GM23338 (cell line): ENCODE measurements around the gene RPL14. TPM values are rescaled to one million over a fixed set of nuclear protein-coding genes. Genes with fewer than 3 reads are reported as not detected.

Experiments used
- ATAC-seq: fragments of 200-7000 bp; cut with Tn5 transposase; 3 replicates; pipeline ENCODE4 v1.9.1; 2020
- DNase-seq: peaks from one replicate; pipeline ENCODE4 v3.0.0-alpha.2; 2015; ENCODE audit warnings: low spot score
- H2AFZ ChIP-seq: fragments of 200-600 bp; sonication (generic); 2 replicates; pipeline ENCODE4 v1.8.0; 2016; ENCODE audit warnings: antibody characterized with exemption, mild to moderate bottlenecking, moderate library complexity
- H3F3A ChIP-seq: fragments of 200-600 bp; sonication (generic); replicated peaks from 2 replicates; pipeline ENCODE4 v1.8.0; 2017; ENCODE audit warnings: antibody characterized with exemption, mixed run types, low read depth
- H3K27ac ChIP-seq: fragments of 200-600 bp; sonication (generic); 2 replicates; pipeline ENCODE4 v1.6.1; 2016; ENCODE audit warnings: low read depth
- H3K27me3 ChIP-seq: fragments of 200-600 bp; sonication (generic); 2 replicates; pipeline ENCODE4 v1.8.0; 2016; ENCODE audit warnings: mild to moderate bottlenecking, mixed run types, moderate library complexity; ENCODE audit not compliant: insufficient read depth
- H3K36me3 ChIP-seq: fragments of 200-600 bp; sonication (generic); 2 replicates; pipeline ENCODE4 v1.8.0; 2016; ENCODE audit warnings: mild to moderate bottlenecking; ENCODE audit not compliant: insufficient read depth
- H3K4me1 ChIP-seq: fragments of 200-600 bp; sonication (generic); 2 replicates; pipeline ENCODE4 v1.8.0; 2016; ENCODE audit warnings: mild to moderate bottlenecking, moderate library complexity; ENCODE audit not compliant: insufficient read depth
- H3K4me2 ChIP-seq: fragments of 200-600 bp; sonication (generic); 2 replicates; pipeline ENCODE4 v1.7.1; 2017; ENCODE audit warnings: mixed run types
- H3K4me3 ChIP-seq: fragments of 200-600 bp; sonication (generic); 2 replicates; pipeline ENCODE4 v1.6.1; 2016; ENCODE audit warnings: mixed run types
- H3K79me2 ChIP-seq: fragments of 200-600 bp; sonication (generic); replicated peaks from 2 replicates; pipeline ENCODE4 v1.8.0; 2017; ENCODE audit warnings: mild to moderate bottlenecking; ENCODE audit not compliant: insufficient read depth
- H3K9me2 ChIP-seq: fragments of 200-600 bp; sonication (generic); 2 replicates; pipeline ENCODE4 v1.8.0; 2017; ENCODE audit not compliant: insufficient read depth
- H4K20me1 ChIP-seq: fragments of 200-600 bp; sonication (generic); replicated peaks from 2 replicates; pipeline ENCODE4 v1.8.0; 2017; ENCODE audit warnings: mild to moderate bottlenecking; ENCODE audit not compliant: insufficient read depth
- H3K27ac Mint-ChIP-seq: 2 replicates; pipeline ENCODE4 v1.8.0; 2020; ENCODE audit warnings: inconsistent platforms, mild to moderate bottlenecking, moderate library complexity, mixed read lengths
- H3K27me3 Mint-ChIP-seq: 3 replicates; pipeline ENCODE4 v1.8.0; 2022; ENCODE audit warnings: low read depth, mild to moderate bottlenecking, moderate library complexity, mixed read lengths, inconsistent platforms; ENCODE audit not compliant: insufficient read depth, poor library complexity
- H3K36me3 Mint-ChIP-seq: 3 replicates; pipeline ENCODE4 v1.8.0; 2021; ENCODE audit warnings: low read depth, mild to moderate bottlenecking, inconsistent platforms, moderate library complexity, mixed read lengths
- H3K4me1 Mint-ChIP-seq: 3 replicates; pipeline ENCODE4 v1.8.0; 2020; ENCODE audit warnings: mild to moderate bottlenecking, inconsistent platforms, mixed read lengths
- H3K4me3 Mint-ChIP-seq: 3 replicates; pipeline ENCODE4 v1.8.0; 2021; ENCODE audit warnings: moderate library complexity, mild to moderate bottlenecking, inconsistent platforms, mixed read lengths
- H3K9me3 Mint-ChIP-seq: 3 replicates; pipeline ENCODE4 v1.8.0; 2020; ENCODE audit warnings: moderate library complexity, mild to moderate bottlenecking, inconsistent platforms, mixed read lengths
- CREB1 ChIP-seq: fragments of 250-450 bp; sonication (Bioruptor Pico); IDR thresholded peaks from 2 replicates; pipeline ENCODE4 v1.5.0; 2020; ENCODE audit warnings: low read depth, mild to moderate bottlenecking, moderate library complexity
- EZH2 ChIP-seq: fragments of 200-600 bp; sonication (generic); IDR thresholded peaks from one replicate; pipeline ENCODE4 v1.8.0; 2017; ENCODE audit warnings: antibody characterized with exemption, mild to moderate bottlenecking, low read depth; ENCODE audit not compliant: unreplicated experiment
- EZH2phosphoT487 ChIP-seq: fragments of 200-600 bp; sonication (generic); IDR thresholded peaks from one replicate; pipeline ENCODE4 v1.8.1; 2018; ENCODE audit warnings: antibody characterized with exemption; ENCODE audit not compliant: unreplicated experiment
- JUNB ChIP-seq: IDR thresholded peaks from one replicate; pipeline ENCODE4 v1.6.1; 2016; ENCODE audit warnings: antibody characterized with exemption; ENCODE audit not compliant: unreplicated experiment
- NANOG ChIP-seq: IDR thresholded peaks from 2 replicates; pipeline ENCODE4 v1.6.1; 2016; ENCODE audit warnings: antibody characterized with exemption, borderline replicate concordance
- POLR2AphosphoS5 ChIP-seq: IDR thresholded peaks from 2 replicates; pipeline ENCODE4 v1.6.1; 2016; ENCODE audit warnings: antibody characterized with exemption, low read depth
- STAT1 ChIP-seq: IDR thresholded peaks from one replicate; pipeline ENCODE4 v1.6.1; 2016; ENCODE audit warnings: antibody characterized with exemption; ENCODE audit not compliant: unreplicated experiment
- ZNF114 ChIP-seq: fragments of 250-450 bp; sonication (Bioruptor Pico); IDR thresholded peaks from 2 replicates; pipeline ENCODE4 v1.5.0; 2020; ENCODE audit warnings: mild to moderate bottlenecking, moderate library complexity
- ZNF331 ChIP-seq: fragments of 250-450 bp; sonication (Bioruptor Pico); IDR thresholded peaks from 2 replicates; pipeline ENCODE4 v1.5.0; 2020; ENCODE audit warnings: low read depth, mild to moderate bottlenecking, moderate library complexity
- polyA plus RNA-seq: library from polyadenylated mRNA; unstranded; fragments of >200 nt; fragmentation: Nextera tagmentation; extraction: Ambion mirVana; gene quantifications from 2 replicates; pipeline ENCODE4 v1.2.1, GENCODE V29; 2016
- total RNA-seq: library from RNA; depleted of rRNA; stranded (reverse); fragments of >200 nt; shearing (Covaris generic); gene quantifications from 2 replicates; pipeline ENCODE4 v1.2.3, GENCODE V29; 2014
- TF ChIP-seq, protein P1 (sequence below), 2 experiments: fragments of 200-600 bp in 1 of 2; sonication (generic) in 1 of 2; conservative IDR thresholded peaks; 2 replicates each; pipeline versions ENCODE4 v1.5.1 to v1.6.1; 2016 to 2017; ENCODE audit warnings: antibody characterized with exemption in 2 of 2, low read depth in 2 of 2, mild to moderate bottlenecking in 2 of 2, moderate library complexity in 1 of 2
- TF ChIP-seq, protein P2 (sequence below): IDR thresholded peaks from one replicate; pipeline ENCODE4 v1.6.1; 2018; ENCODE audit warnings: antibody characterized with exemption; ENCODE audit not compliant: unreplicated experiment
- TF ChIP-seq, protein P3 (sequence below): IDR thresholded peaks from 2 replicates; pipeline ENCODE4 v1.6.1; 2016; ENCODE audit warnings: antibody characterized with exemption
- TF ChIP-seq, protein P4 (sequence below): fragments of 250-450 bp; sonication (Bioruptor Pico); IDR thresholded peaks from 2 replicates; pipeline ENCODE4 v1.5.0; 2020; ENCODE audit warnings: mild to moderate bottlenecking, moderate library complexity

The RPL14 gene
- total and polyA plus RNA-seq, 2 experiments from 2014 or later, result 596 to 1,748 TPM

DNA sequence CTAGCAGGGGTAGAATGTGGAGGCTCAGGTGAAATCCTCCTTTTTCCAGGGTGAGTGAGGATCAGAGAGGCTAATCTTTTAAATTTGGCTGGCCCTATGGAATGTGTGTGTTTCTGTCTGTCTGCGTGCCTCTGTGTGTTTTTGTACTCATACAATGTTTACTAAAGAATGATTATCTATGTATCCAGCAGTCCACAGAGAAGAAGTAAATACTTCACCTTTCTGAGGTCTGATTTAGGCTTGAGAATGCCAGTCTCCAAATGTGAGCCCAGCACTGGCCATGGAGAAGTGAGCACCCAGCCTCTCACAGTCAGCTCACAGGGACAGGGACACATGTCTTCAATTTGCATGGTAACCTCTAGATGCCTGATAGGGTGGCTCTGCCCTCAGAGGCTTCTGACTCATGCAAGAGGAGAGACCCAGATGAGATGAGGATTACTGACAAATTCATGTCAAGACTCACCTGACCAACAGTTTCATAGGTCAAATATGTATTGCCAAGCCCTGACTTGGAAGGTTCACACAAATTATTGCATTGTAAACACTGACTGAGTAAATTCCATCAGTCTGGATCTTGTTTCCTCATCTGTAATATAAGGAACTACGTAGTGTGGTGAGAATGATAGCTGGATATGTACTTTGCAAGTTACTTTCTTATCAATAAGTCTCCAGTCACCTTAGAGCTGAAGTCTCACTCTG is 39.1 kb upstream of the RPL14 start:
- H3K4me3 ChIP-seq, result no peak overlapping the region
- Mint-ChIP-seq H3K9me3 (no peaks in the 10 kb centered on the region), H3K36me3 (no peaks in the 10 kb centered on the region), H3K27me3 (peaks cover 3% of the 10 kb centered on the region), H3K27ac (no peak overlapping the region), H3K4me3 (no peak overlapping the region), H3K4me1 (no peaks in the 10 kb centered on the region)
- DNase-seq (no peak), ATAC-seq (no peak)
- H3K4me2 ChIP-seq, result no peak overlapping the region
- H3K27me3 ChIP-seq, result no peaks in the 10 kb centered on the region
- H3K79me2 ChIP-seq, result no peaks in the 10 kb centered on the region
- no peaks in the 10 kb centered on the region for H4K20me1 ChIP-seq
- no peaks in the 10 kb centered on the region for H3K36me3 ChIP-seq
- TF ChIP-seq, protein P1, sequence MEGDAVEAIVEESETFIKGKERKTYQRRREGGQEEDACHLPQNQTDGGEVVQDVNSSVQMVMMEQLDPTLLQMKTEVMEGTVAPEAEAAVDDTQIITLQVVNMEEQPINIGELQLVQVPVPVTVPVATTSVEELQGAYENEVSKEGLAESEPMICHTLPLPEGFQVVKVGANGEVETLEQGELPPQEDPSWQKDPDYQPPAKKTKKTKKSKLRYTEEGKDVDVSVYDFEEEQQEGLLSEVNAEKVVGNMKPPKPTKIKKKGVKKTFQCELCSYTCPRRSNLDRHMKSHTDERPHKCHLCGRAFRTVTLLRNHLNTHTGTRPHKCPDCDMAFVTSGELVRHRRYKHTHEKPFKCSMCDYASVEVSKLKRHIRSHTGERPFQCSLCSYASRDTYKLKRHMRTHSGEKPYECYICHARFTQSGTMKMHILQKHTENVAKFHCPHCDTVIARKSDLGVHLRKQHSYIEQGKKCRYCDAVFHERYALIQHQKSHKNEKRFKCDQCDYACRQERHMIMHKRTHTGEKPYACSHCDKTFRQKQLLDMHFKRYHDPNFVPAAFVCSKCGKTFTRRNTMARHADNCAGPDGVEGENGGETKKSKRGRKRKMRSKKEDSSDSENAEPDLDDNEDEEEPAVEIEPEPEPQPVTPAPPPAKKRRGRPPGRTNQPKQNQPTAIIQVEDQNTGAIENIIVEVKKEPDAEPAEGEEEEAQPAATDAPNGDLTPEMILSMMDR (conservative IDR thresholded peaks at IDR 0.05; ENCODE audit: low read depth in 2 of 2), result no peak
- TF ChIP-seq CREB1 (CRISPR knock-in tag) (no peak), EZH2phosphoT487 (no peak), JUNB (no peak), ZNF114 (no peak), EZH2 (no peak), NANOG (no peak), STAT1 (no peak), POLR2AphosphoS5 (no peak), ZNF331 (no peak)
- TF ChIP-seq, protein P2, sequence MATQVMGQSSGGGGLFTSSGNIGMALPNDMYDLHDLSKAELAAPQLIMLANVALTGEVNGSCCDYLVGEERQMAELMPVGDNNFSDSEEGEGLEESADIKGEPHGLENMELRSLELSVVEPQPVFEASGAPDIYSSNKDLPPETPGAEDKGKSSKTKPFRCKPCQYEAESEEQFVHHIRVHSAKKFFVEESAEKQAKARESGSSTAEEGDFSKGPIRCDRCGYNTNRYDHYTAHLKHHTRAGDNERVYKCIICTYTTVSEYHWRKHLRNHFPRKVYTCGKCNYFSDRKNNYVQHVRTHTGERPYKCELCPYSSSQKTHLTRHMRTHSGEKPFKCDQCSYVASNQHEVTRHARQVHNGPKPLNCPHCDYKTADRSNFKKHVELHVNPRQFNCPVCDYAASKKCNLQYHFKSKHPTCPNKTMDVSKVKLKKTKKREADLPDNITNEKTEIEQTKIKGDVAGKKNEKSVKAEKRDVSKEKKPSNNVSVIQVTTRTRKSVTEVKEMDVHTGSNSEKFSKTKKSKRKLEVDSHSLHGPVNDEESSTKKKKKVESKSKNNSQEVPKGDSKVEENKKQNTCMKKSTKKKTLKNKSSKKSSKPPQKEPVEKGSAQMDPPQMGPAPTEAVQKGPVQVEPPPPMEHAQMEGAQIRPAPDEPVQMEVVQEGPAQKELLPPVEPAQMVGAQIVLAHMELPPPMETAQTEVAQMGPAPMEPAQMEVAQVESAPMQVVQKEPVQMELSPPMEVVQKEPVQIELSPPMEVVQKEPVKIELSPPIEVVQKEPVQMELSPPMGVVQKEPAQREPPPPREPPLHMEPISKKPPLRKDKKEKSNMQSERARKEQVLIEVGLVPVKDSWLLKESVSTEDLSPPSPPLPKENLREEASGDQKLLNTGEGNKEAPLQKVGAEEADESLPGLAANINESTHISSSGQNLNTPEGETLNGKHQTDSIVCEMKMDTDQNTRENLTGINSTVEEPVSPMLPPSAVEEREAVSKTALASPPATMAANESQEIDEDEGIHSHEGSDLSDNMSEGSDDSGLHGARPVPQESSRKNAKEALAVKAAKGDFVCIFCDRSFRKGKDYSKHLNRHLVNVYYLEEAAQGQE, result no peak
- TF ChIP-seq, protein P3, sequence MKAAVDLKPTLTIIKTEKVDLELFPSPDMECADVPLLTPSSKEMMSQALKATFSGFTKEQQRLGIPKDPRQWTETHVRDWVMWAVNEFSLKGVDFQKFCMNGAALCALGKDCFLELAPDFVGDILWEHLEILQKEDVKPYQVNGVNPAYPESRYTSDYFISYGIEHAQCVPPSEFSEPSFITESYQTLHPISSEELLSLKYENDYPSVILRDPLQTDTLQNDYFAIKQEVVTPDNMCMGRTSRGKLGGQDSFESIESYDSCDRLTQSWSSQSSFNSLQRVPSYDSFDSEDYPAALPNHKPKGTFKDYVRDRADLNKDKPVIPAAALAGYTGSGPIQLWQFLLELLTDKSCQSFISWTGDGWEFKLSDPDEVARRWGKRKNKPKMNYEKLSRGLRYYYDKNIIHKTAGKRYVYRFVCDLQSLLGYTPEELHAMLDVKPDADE, result no peak
- TF ChIP-seq, protein P4, sequence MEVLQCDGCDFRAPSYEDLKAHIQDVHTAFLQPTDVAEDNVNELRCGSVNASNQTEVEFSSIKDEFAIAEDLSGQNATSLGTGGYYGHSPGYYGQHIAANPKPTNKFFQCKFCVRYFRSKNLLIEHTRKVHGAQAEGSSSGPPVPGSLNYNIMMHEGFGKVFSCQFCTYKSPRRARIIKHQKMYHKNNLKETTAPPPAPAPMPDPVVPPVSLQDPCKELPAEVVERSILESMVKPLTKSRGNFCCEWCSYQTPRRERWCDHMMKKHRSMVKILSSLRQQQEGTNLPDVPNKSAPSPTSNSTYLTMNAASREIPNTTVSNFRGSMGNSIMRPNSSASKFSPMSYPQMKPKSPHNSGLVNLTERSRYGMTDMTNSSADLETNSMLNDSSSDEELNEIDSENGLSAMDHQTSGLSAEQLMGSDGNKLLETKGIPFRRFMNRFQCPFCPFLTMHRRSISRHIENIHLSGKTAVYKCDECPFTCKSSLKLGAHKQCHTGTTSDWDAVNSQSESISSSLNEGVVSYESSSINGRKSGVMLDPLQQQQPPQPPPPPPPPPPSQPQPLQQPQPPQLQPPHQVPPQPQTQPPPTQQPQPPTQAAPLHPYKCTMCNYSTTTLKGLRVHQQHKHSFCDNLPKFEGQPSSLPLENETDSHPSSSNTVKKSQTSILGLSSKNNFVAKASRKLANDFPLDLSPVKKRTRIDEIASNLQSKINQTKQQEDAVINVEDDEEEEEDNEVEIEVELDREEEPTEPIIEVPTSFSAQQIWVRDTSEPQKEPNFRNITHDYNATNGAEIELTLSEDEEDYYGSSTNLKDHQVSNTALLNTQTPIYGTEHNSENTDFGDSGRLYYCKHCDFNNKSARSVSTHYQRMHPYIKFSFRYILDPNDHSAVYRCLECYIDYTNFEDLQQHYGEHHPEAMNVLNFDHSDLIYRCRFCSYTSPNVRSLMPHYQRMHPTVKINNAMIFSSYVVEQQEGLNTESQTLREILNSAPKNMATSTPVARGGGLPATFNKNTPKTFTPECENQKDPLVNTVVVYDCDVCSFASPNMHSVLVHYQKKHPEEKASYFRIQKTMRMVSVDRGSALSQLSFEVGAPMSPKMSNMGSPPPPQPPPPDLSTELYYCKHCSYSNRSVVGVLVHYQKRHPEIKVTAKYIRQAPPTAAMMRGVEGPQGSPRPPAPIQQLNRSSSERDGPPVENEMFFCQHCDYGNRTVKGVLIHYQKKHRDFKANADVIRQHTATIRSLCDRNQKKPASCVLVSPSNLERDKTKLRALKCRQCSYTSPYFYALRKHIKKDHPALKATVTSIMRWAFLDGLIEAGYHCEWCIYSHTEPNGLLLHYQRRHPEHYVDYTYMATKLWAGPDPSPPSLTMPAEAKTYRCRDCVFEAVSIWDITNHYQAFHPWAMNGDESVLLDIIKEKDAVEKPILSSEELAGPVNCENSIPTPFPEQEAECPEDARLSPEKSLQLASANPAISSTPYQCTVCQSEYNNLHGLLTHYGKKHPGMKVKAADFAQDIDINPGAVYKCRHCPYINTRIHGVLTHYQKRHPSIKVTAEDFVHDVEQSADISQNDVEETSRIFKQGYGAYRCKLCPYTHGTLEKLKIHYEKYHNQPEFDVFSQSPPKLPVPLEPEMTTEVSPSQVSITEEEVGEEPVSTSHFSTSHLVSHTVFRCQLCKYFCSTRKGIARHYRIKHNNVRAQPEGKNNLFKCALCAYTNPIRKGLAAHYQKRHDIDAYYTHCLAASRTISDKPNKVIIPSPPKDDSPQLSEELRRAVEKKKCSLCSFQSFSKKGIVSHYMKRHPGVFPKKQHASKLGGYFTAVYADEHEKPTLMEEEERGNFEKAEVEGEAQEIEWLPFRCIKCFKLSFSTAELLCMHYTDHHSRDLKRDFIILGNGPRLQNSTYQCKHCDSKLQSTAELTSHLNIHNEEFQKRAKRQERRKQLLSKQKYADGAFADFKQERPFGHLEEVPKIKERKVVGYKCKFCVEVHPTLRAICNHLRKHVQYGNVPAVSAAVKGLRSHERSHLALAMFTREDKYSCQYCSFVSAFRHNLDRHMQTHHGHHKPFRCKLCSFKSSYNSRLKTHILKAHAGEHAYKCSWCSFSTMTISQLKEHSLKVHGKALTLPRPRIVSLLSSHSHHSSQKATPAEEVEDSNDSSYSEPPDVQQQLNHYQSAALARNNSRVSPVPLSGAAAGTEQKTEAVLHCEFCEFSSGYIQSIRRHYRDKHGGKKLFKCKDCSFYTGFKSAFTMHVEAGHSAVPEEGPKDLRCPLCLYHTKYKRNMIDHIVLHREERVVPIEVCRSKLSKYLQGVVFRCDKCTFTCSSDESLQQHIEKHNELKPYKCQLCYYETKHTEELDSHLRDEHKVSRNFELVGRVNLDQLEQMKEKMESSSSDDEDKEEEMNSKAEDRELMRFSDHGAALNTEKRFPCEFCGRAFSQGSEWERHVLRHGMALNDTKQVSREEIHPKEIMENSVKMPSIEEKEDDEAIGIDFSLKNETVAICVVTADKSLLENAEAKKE (CRISPR knock-in tag), result no peak
- H3K27ac ChIP-seq, result no peak overlapping the region
- H3F3A ChIP-seq, result no peaks in the 10 kb centered on the region
- H2AFZ ChIP-seq, result 0 out of 2 replicates have a peak overlapping the region, but pooled peaks have one; percentile 2
- H3K9me2 ChIP-seq, result peaks cover 3% of the 10 kb centered on the region; the same call in 1 of the 2 replicates
- no peaks in the 10 kb centered on the region for H3K4me1 ChIP-seq
